ENCODE measurements around the gene LHFPL6. TPM values are rescaled to one million over a fixed set of nuclear protein-coding genes. Genes with fewer than 3 reads are reported as not detected.

LHFPL6 gene
- total and polyA plus RNA-seq, 2 experiments from 2014 or later: 91.2 to 111 TPM

- peak; percentile 34 for DNase-seq
- Histone ChIP-seq H3K27me3 (replicated peaks; ENCODE audit: insufficient read depth) (no peaks in the 10 kb centered on the region), H3K9me2 (ENCODE audit: insufficient read depth) (no peaks in the 10 kb centered on the region), H3K27ac (peak overlapping the region; percentile 59), H3F3A (ENCODE audit: insufficient read depth) (peaks cover 40% of the 10 kb centered on the region), H3K79me2 (ENCODE audit: insufficient read depth) (peaks cover 37% of the 10 kb centered on the region), H3K4me2 (ENCODE audit: unreplicated experiment) (peak overlapping the region; percentile 51), H2AFZ (peak overlapping the region; percentile 7; the same call in 1 of the 2 replicates), H3K36me3 (ENCODE audit: low read depth) (no peaks in the 10 kb centered on the region), H3K9ac (0 out of 2 replicates have a peak overlapping the region, but pooled peaks have one; percentile 0), H3K9me3 (ENCODE audit: low read depth) (no peaks in the 10 kb centered on the region), H3K4me1 (ENCODE audit: insufficient read depth) (peaks cover 54% of the 10 kb centered on the region), H3K4me3 (peak overlapping the region; percentile 33), H4K20me1 (ENCODE audit: insufficient read depth) (no peaks in the 10 kb centered on the region)
- in situ Hi-C loops (cut with MboI): no loop called here
- TF ChIP-seq EZH2phosphoT487 (IDR thresholded peaks at IDR 0.05; ENCODE audit: insufficient read depth, low read depth) (no peak), EZH2 (IDR thresholded peaks at IDR 0.05; ENCODE audit: insufficient read depth, poor library complexity, severe bottlenecking) (no peak)
These were observed 117.7 kb downstream of the LHFPL6 start for GRCh38 chr13:39485314-39485700.

- Histone ChIP-seq H3K4me2 (ENCODE audit: unreplicated experiment) (peak overlapping the region; percentile 51), H3K9ac (0 out of 2 replicates have a peak overlapping the region, but pooled peaks have one; percentile 0)
These were observed 118.3 kb downstream of the LHFPL6 start for GRCh38 chr13:39484506-39485313.

GRCh38 chr13:39483326-39483725 is 119.7 kb downstream of the LHFPL6 start:
- Histone ChIP-seq H3K27me3 (replicated peaks; ENCODE audit: insufficient read depth) (no peaks in the 10 kb centered on the region), H4K20me1 (ENCODE audit: insufficient read depth) (no peaks in the 10 kb centered on the region), H3K36me3 (ENCODE audit: low read depth) (no peaks in the 10 kb centered on the region), H3F3A (ENCODE audit: insufficient read depth) (peaks cover 40% of the 10 kb centered on the region), H3K4me3 (no peak overlapping the region), H3K9me3 (ENCODE audit: low read depth) (no peaks in the 10 kb centered on the region), H3K4me2 (ENCODE audit: unreplicated experiment) (peak overlapping the region; percentile 51), H3K4me1 (ENCODE audit: insufficient read depth) (peaks cover 54% of the 10 kb centered on the region), H3K9me2 (ENCODE audit: insufficient read depth) (no peaks in the 10 kb centered on the region), H3K27ac (peak overlapping the region; percentile 9), H2AFZ (no peak overlapping the region), H3K79me2 (ENCODE audit: insufficient read depth) (peaks cover 47% of the 10 kb centered on the region), H3K9ac (no peak overlapping the region)
- in situ Hi-C loops (cut with MboI): no loop called here
- TF ChIP-seq EZH2phosphoT487 (IDR thresholded peaks at IDR 0.05; ENCODE audit: insufficient read depth, low read depth): no peak
- TF ChIP-seq EZH2 (IDR thresholded peaks at IDR 0.05; ENCODE audit: insufficient read depth, poor library complexity, severe bottlenecking): no peak
- peak; percentile 53 for DNase-seq

More at GRCh38 chr13:39484506-39485313, 118.3 kb downstream of the LHFPL6 start:
- TF ChIP-seq EZH2phosphoT487 (IDR thresholded peaks at IDR 0.05; ENCODE audit: insufficient read depth, low read depth) (0 out of 2 replicates have a peak, but pooled peaks have one; percentile 52), EZH2 (IDR thresholded peaks at IDR 0.05; ENCODE audit: insufficient read depth, poor library complexity, severe bottlenecking) (no peak)
- Histone ChIP-seq H3K9me2 (ENCODE audit: insufficient read depth) (no peaks in the 10 kb centered on the region), H2AFZ (peak overlapping the region; percentile 7; the same call in 1 of the 2 replicates), H3K9me3 (ENCODE audit: low read depth) (no peaks in the 10 kb centered on the region), H4K20me1 (ENCODE audit: insufficient read depth) (no peaks in the 10 kb centered on the region), H3K27ac (peak overlapping the region; percentile 59), H3K4me3 (peak overlapping the region; percentile 33), H3K36me3 (ENCODE audit: low read depth) (no peaks in the 10 kb centered on the region), H3F3A (ENCODE audit: insufficient read depth) (peaks cover 40% of the 10 kb centered on the region), H3K4me1 (ENCODE audit: insufficient read depth) (peaks cover 54% of the 10 kb centered on the region), H3K27me3 (replicated peaks; ENCODE audit: insufficient read depth) (no peaks in the 10 kb centered on the region), H3K79me2 (ENCODE audit: insufficient read depth) (peaks cover 43% of the 10 kb centered on the region)
- in situ Hi-C loops (cut with MboI): no loop called here
- WGBS, 2 experiments (ENCODE audit: low coverage in 1 of 2, low lambda C conversion rate in 2 of 2, missing lambda C conversion rate in 2 of 2): 76 to 78% methylated on average over 4 of the region's 4 CpGs
- DNase-seq: peak; percentile 78

GRCh38 chr13:39481491-39481890 is 121.5 kb downstream of the LHFPL6 start:
- Histone ChIP-seq H3K9me2 (ENCODE audit: insufficient read depth) (no peaks in the 10 kb centered on the region), H3K9me3 (ENCODE audit: low read depth) (no peaks in the 10 kb centered on the region), H4K20me1 (ENCODE audit: insufficient read depth) (no peaks in the 10 kb centered on the region), H3K36me3 (ENCODE audit: low read depth) (no peaks in the 10 kb centered on the region), H3K4me3 (no peak overlapping the region), H2AFZ (no peak overlapping the region), H3F3A (ENCODE audit: insufficient read depth) (peaks cover 35% of the 10 kb centered on the region), H3K4me2 (ENCODE audit: unreplicated experiment) (no peak overlapping the region), H3K27me3 (replicated peaks; ENCODE audit: insufficient read depth) (no peaks in the 10 kb centered on the region), H3K9ac (no peak overlapping the region), H3K27ac (no peak overlapping the region), H3K4me1 (ENCODE audit: insufficient read depth) (peaks cover 47% of the 10 kb centered on the region), H3K79me2 (ENCODE audit: insufficient read depth) (peaks cover 35% of the 10 kb centered on the region)
- WGBS, 2 experiments (ENCODE audit: low coverage in 1 of 2, low lambda C conversion rate in 2 of 2, missing lambda C conversion rate in 2 of 2): 48 to 56% methylated on average over 3 of the region's 3 CpGs
- in situ Hi-C loops (cut with MboI): no loop called here
- TF ChIP-seq EZH2 (IDR thresholded peaks at IDR 0.05; ENCODE audit: insufficient read depth, poor library complexity, severe bottlenecking): no peak
- no peak for TF ChIP-seq EZH2phosphoT487 (IDR thresholded peaks at IDR 0.05; ENCODE audit: insufficient read depth, low read depth)
- DNase-seq: peak; percentile 64

Data from GM23248 (cell line).